Liver (tissue), 9 donors: Measurements from ENCODE around the gene TOMM5. TPM values are rescaled to one million over a fixed set of nuclear protein-coding genes. Genes with fewer than 3 reads are reported as not detected.

Experiments used
- DNase-seq: peaks from one replicate; pipeline ENCODE4 v3.0.0-alpha.2; 2017; ENCODE audit warnings: low spot score
- H3K27ac ChIP-seq, 2 donors: one replicate each; pipeline ENCODE4 v1.7.0; 2013; ENCODE audit warnings: inconsistent platforms in 2 of 2, low read length in 2 of 2, control low read depth in 1 of 2, low read depth in 1 of 2, mild to moderate bottlenecking in 1 of 2
- H3K27me3 ChIP-seq, 4 donors: one replicate each; pipeline versions ENCODE4 v1.6.1 to v1.7.0; 2013; ENCODE audit warnings: low read length in 3 of 4, inconsistent platforms in 1 of 4, mild to moderate bottlenecking in 1 of 4, moderate library complexity in 1 of 4; ENCODE audit not compliant: control insufficient read depth in 4 of 4, insufficient read depth in 4 of 4
- H3K36me3 ChIP-seq, 4 donors: one replicate each; pipeline versions ENCODE4 v1.6.1 to v1.7.0; 2013; ENCODE audit warnings: low read length in 3 of 4, mild to moderate bottlenecking in 3 of 4, low read depth in 1 of 4, moderate library complexity in 1 of 4; ENCODE audit not compliant: control insufficient read depth in 4 of 4, insufficient read depth in 3 of 4
- H3K4me1 ChIP-seq, 4 donors: one replicate each; pipeline versions ENCODE4 v1.6.1 to v1.7.0; 2013; ENCODE audit warnings: low read length in 3 of 4, mild to moderate bottlenecking in 3 of 4, moderate library complexity in 1 of 4; ENCODE audit not compliant: control insufficient read depth in 4 of 4, insufficient read depth in 4 of 4
- H3K4me3 ChIP-seq, 3 donors: one replicate each; pipeline versions ENCODE4 v1.6.1 to v1.7.0; 2013; ENCODE audit warnings: low read length in 3 of 3, control low read depth in 1 of 3, low read depth in 1 of 3, mild to moderate bottlenecking in 1 of 3
- H3K9ac ChIP-seq, 2 donors: one replicate each; pipeline ENCODE4 v1.7.0; 2013; ENCODE audit warnings: low read length in 2 of 2, mild to moderate bottlenecking in 2 of 2, moderate library complexity in 2 of 2, control low read depth in 1 of 2, low read depth in 1 of 2
- H3K9me3 ChIP-seq, 4 donors: one replicate each; pipeline versions ENCODE4 v1.6.1 to v1.7.0; 2013; ENCODE audit warnings: low read length in 3 of 4; ENCODE audit not compliant: control insufficient read depth in 4 of 4
- ATF3 ChIP-seq: IDR thresholded peaks from 2 replicates; pipeline ENCODE4 v1.6.1; 2016; ENCODE audit warnings: antibody characterized with exemption
- CTCF ChIP-seq: fragments of 150-350 bp; IDR thresholded peaks from 2 replicates; pipeline ENCODE4 v1.5.1; 2017; ENCODE audit warnings: improper control_type of control experiment, low read depth, low read length; ENCODE audit not compliant: missing input control
- EGR1 ChIP-seq, 2 donors: IDR thresholded peaks; 2 replicates each; pipeline ENCODE4 v1.6.1; 2016 to 2018; ENCODE audit warnings: antibody characterized with exemption in 2 of 2, low read depth in 2 of 2
- FOXA1 ChIP-seq: IDR thresholded peaks from 2 replicates; pipeline ENCODE4 v1.6.1; 2016; ENCODE audit warnings: antibody characterized with exemption
- FOXA2 ChIP-seq: IDR thresholded peaks from 2 replicates; pipeline ENCODE4 v1.6.1; 2016; ENCODE audit warnings: antibody characterized with exemption
- GABPA ChIP-seq, 2 donors: IDR thresholded peaks in 1 of 2; conservative IDR thresholded peaks in 1 of 2; 2 replicates each; pipeline ENCODE4 v1.6.1; 2016; ENCODE audit warnings: antibody characterized with exemption in 2 of 2, mild to moderate bottlenecking in 1 of 2, moderate library complexity in 1 of 2
- HNF4A ChIP-seq, 2 donors: conservative IDR thresholded peaks; 2 replicates each; pipeline ENCODE4 v1.6.1; 2016; ENCODE audit warnings: antibody characterized with exemption in 2 of 2, mild to moderate bottlenecking in 2 of 2
- HNF4G ChIP-seq: IDR thresholded peaks from 2 replicates; pipeline ENCODE4 v1.6.1; 2016; ENCODE audit warnings: antibody characterized with exemption
- JUND ChIP-seq, 2 donors: IDR thresholded peaks; 2 replicates each; pipeline ENCODE4 v1.6.1; 2016; ENCODE audit warnings: antibody characterized with exemption in 2 of 2
- MAX ChIP-seq: IDR thresholded peaks from 2 replicates; pipeline ENCODE4 v1.6.1; 2016; ENCODE audit warnings: antibody characterized with exemption
- NR2F2 ChIP-seq: IDR thresholded peaks from 2 replicates; pipeline ENCODE4 v1.6.1; 2016; ENCODE audit warnings: antibody characterized with exemption
- RAD21 ChIP-seq, 2 donors: IDR thresholded peaks; 2 replicates each; pipeline ENCODE4 v1.6.1; 2016; ENCODE audit warnings: antibody characterized with exemption in 2 of 2, mild to moderate bottlenecking in 2 of 2
- REST ChIP-seq: IDR thresholded peaks from 2 replicates; pipeline ENCODE4 v1.6.1; 2016; ENCODE audit warnings: antibody characterized with exemption, mild to moderate bottlenecking
- RXRA ChIP-seq, 2 donors: IDR thresholded peaks; 2 replicates each; pipeline ENCODE4 v1.6.1; 2017 to 2018; ENCODE audit warnings: antibody characterized with exemption in 2 of 2, mild to moderate bottlenecking in 1 of 2
- SP1 ChIP-seq: IDR thresholded peaks from 2 replicates; pipeline ENCODE4 v1.6.1; 2018; ENCODE audit warnings: antibody characterized with exemption, mild to moderate bottlenecking
- TAF1 ChIP-seq: conservative IDR thresholded peaks from 2 replicates; pipeline ENCODE4 v1.6.1; 2016; ENCODE audit warnings: antibody characterized with exemption, mild to moderate bottlenecking
- YY1 ChIP-seq: IDR thresholded peaks from 2 replicates; pipeline ENCODE4 v1.6.1; 2016; ENCODE audit warnings: antibody characterized with exemption, mild to moderate bottlenecking
- ZBTB33 ChIP-seq: IDR thresholded peaks from 2 replicates; pipeline ENCODE4 v1.6.1; 2016; ENCODE audit warnings: antibody characterized with exemption
- WGBS: extraction: QIAGEN DNeasy Blood & Tissue Kit; methylation state at CpG from one replicate; pipeline ENCODE4 v1.1.7; 2013; 5-methylcytosine and 5-hydroxymethylcytosine counted together
- polyA plus RNA-seq, 2 donors: library from polyadenylated mRNA; stranded (reverse) in 1 of 2; unstranded in 1 of 2; fragments of 200-250 nt in 1 of 2; fragments of >200 nt in 1 of 2; fragmentation: Nextera tagmentation in 1 of 2; extraction: Ambion mirVana in 1 of 2; gene quantifications; one replicate each; pipeline versions ENCODE4 v1.2.1 to v1.2.3, GENCODE V29; 2013 to 2015
- total RNA-seq, 2 donors: library from RNA; depleted of rRNA; stranded (reverse); fragments of >200 nt; gene quantifications; one replicate each; pipeline ENCODE4 v1.2.3, GENCODE V29; 2014
- donor health status: healthy.
- donor health status: healthy.
- donor health status: healthy.
- donor health status: healthy.
- donor health status: healthy.

TOMM5 gene
- total and polyA plus RNA-seq, 4 donors: 43.0 to 107 (median 71.9) TPM

- TF ChIP-seq REST: no peak
- TF ChIP-seq SP1: no peak
Measured at GRCh38 chr9:37617832-37618231, 25.4 kb upstream of the TOMM5 start (continued).

- no peak overlapping the region for H3K9ac ChIP-seq
- H3K4me1 ChIP-seq: no peaks in the 10 kb centered on the region
- H3K9me3 ChIP-seq: no peaks in the 10 kb centered on the region
- H3K27ac ChIP-seq: no peak overlapping the region
- H3K4me3 ChIP-seq: no peak overlapping the region
- WGBS: 84% methylated on average over 2 of the region's 2 CpGs
- TF ChIP-seq YY1 (no peak), ZBTB33 (no peak), MAX (no peak), HNF4A (conservative IDR thresholded peaks at IDR 0.05) (no peak), FOXA2 (no peak), RAD21 (IDR thresholded peaks at IDR 0.05) (no peak), JUND (IDR thresholded peaks at IDR 0.05) (no peak), GABPA (IDR thresholded peaks at IDR 0.05 in 1 of 2, conservative IDR thresholded peaks at IDR 0.05 in 1 of 2) (no peak), EGR1 (IDR thresholded peaks at IDR 0.05; ENCODE audit: low read depth in 2 of 2) (no peak), FOXA1 (no peak), NR2F2 (no peak), ATF3 (no peak), REST (no peak), SP1 (no peak), CTCF (no peak), TAF1 (no peak), RXRA (IDR thresholded peaks at IDR 0.05) (no peak), HNF4G (no peak)
- no peaks in the 10 kb centered on the region for H3K27me3 ChIP-seq
- no peak for DNase-seq
- H3K36me3 ChIP-seq: no peaks in the 10 kb centered on the region
Measured at GRCh38 chr9:37617161-37617560, 24.8 kb upstream of the TOMM5 start.
